Upper lobe of left lung (tissue), 4 donors: ENCODE data around the gene DGKB.

Experiments
- POLR2A ChIP-seq, 4 donors: fragments of 450-650 bp; IDR thresholded peaks; one replicate each; pipeline ENCODE4 v1.5.1; 2016 to 2017; ENCODE audit warnings: antibody characterized with exemption in 4 of 4, mild to moderate bottlenecking in 2 of 4
- TF ChIP-seq, protein P1 (sequence below), 6 experiments: fragments of 450-650 bp in 4 of 6; fragments of 200-600 bp in 2 of 6; sonication (generic) in 2 of 6; IDR thresholded peaks; one replicate each; pipeline ENCODE4 v1.5.1; 2016 to 2019; ENCODE audit warnings: antibody characterized with exemption in 6 of 6

DNA sequence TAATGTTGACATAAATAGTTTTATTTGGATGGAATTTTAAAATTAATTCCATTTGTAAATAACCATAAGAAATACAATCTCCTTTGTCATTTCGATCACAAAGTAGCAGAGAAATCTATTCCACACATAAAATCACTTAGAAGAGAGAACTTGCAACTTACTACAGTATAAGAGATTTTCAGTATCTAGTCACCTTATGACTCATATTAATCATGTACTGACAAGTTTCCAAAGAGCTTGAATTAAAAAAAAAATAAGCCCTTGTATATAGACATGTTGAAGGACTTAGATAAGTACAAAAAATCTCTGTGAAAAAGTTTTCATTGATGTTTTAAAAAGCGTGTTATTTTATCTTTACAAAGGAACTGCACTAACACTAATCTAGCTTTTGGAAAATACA lies 706.0 kb downstream of the DGKB start:
- TF ChIP-seq, protein P1, sequence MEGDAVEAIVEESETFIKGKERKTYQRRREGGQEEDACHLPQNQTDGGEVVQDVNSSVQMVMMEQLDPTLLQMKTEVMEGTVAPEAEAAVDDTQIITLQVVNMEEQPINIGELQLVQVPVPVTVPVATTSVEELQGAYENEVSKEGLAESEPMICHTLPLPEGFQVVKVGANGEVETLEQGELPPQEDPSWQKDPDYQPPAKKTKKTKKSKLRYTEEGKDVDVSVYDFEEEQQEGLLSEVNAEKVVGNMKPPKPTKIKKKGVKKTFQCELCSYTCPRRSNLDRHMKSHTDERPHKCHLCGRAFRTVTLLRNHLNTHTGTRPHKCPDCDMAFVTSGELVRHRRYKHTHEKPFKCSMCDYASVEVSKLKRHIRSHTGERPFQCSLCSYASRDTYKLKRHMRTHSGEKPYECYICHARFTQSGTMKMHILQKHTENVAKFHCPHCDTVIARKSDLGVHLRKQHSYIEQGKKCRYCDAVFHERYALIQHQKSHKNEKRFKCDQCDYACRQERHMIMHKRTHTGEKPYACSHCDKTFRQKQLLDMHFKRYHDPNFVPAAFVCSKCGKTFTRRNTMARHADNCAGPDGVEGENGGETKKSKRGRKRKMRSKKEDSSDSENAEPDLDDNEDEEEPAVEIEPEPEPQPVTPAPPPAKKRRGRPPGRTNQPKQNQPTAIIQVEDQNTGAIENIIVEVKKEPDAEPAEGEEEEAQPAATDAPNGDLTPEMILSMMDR (IDR thresholded peaks at IDR 0.05): no peak
- TF ChIP-seq POLR2A (IDR thresholded peaks at IDR 0.05): no peak
